HG03066 (cell line): ENCODE measurements around the gene ALOX12B.
"Not testable (repeated sequence)": the region's sequence is repeated elsewhere in the genome, so short reads cannot be mapped to it uniquely, and the experiment has no call there.

Experiments used
- ATAC-seq: cut with Tn5 transposase; IDR thresholded peaks from one replicate; pipeline ENCODE4 v1.9.1; 2021; ENCODE audit warnings: low read depth; ENCODE audit not compliant: unreplicated experiment

Gene ALOX12B

GRCh38 chr17:8091033-8091687 lies 3.6 kb upstream of the ALOX12B start:
- ATAC-seq = peak; percentile 63

DNA sequence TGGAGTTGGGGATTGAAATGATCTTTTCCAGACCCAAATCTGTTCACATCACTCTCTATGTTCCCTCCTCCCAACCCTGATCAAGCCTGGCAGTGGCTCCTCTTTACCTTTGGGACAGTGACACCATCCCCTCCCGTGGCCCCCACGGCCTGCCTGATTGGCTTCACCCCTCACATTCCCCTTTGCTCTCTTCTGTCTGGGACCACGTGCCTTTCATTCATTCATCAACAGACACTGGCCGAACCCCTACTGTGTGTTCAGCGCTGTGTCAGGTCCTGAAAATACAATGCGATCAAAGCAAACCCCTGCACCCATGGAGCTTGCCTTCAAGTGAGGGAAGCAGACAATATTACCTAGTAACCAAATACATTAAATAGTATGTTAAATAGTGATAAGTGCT lies 2.2 kb upstream of the ALOX12B start:
- ATAC-seq = no peak

GRCh38 chr17:8087952-8088230 lies 375 bp upstream of the ALOX12B start:
- ATAC-seq = no peak

GRCh38 chr17:8084250-8084649 lies 3.3 kb downstream of the ALOX12B start:
- ATAC-seq = no peak

- no peak for ATAC-seq
Observed at GRCh38 chr17:8082292-8082691, 5.2 kb downstream of the ALOX12B start.

DNA sequence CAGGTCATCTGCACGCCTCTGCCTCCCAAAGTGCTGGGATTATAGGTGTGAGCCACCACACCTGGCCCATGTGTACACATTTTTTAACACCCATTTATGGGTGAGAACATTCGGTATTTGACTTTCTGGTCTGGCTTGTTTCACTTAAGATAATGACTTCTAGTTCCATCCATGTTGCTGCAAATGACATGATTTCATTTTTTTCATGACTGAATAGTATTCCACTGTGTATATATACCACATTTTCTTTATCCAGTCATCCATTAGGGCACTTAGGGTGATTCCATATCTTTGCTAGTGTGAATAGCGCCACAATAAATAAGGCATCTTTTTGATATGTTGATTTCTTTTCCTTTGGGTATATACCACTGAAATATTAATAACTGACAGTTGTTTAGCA lies 5.6 kb downstream of the ALOX12B start:
- no peak for ATAC-seq

DNA sequence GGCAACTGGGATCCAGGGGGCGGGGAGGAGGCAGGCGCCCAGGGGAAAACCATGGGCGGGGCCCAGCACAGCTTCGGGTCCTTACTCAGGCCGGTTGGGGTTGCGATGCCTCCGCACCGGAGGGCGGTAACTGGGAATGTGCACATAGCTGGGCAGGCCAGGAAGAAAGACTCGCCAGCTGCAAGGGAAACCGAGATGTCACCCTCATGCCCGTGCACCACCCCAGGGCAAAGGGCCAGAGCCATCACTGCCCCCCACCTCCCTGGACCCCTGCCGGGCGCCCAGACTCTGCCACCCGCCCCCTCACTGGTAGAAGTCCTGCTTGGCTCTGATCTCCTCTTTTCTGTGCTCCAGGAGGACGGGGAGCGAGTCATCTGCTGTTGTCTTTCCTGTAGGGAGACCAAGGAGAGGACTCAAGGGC lies 6.7 kb downstream of the ALOX12B start:
- no peak for ATAC-seq

GRCh38 chr17:8080208-8080798 lies 7.2 kb downstream of the ALOX12B start:
- no peak for ATAC-seq

DNA sequence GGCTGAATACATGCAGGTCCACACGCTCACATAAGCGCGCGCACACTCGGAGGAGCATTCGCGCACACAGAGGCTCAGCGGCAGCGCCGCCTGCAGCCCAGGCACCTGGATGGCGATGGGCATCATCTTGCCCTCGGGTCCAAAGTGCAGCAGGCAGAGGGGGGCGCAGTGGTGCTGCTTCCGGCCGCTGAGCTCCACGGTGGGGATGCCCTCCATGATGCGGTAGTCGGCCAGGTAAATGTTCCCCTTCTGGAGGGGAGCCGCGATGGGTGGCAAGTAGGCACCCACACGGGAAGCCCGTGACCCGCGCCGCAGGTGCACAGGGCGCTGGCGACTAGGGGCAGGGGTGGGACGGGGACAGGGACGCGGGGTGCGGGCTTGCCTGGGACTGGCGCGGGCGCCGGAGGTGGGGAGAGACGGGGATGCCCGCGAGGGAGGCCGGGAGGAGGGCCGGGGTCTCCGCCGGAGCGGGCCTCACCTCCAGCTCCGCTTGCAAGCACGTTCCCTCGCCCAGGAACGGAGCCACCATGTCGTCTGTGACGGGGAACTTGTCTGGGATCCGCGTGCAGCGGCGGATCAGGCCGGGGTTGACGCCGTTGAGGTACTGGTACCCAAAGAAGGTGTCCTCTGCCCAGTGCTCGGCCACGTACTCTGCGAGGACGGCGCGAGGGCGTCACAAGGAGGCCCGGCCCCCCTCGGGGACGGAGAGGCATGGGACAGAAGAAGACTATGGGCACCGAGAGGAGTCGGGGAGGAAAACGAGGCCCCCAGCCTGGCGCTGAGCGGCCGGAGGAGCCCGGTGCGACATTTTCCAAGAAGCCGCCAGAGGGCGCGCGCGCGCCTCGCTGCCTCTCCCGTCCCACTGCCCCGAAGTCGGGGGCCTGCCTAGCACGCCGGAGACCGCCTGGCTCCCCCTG lies 8.0 kb downstream of the ALOX12B start:
- ATAC-seq = no peak

DNA sequence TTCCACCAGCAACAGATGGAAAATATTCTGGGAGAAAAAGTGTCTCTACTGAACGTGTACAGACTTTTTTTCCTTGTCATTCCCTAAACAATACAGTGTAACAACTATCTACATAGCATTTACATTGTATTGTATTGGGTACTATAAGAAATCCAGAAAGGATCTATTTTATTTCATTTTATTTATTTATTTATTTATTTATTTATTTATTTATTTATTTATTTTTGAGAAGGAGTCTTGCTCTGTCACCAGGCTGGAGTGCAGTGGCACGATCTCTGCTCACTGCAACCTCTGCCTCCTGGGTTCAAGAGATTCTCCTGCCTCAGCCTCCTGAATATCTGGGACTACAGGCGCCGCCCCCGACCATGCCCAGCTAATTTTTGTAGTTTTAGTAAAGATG lies 9.6 kb downstream of the ALOX12B start:
- ATAC-seq = not testable (repeated sequence)

DNA sequence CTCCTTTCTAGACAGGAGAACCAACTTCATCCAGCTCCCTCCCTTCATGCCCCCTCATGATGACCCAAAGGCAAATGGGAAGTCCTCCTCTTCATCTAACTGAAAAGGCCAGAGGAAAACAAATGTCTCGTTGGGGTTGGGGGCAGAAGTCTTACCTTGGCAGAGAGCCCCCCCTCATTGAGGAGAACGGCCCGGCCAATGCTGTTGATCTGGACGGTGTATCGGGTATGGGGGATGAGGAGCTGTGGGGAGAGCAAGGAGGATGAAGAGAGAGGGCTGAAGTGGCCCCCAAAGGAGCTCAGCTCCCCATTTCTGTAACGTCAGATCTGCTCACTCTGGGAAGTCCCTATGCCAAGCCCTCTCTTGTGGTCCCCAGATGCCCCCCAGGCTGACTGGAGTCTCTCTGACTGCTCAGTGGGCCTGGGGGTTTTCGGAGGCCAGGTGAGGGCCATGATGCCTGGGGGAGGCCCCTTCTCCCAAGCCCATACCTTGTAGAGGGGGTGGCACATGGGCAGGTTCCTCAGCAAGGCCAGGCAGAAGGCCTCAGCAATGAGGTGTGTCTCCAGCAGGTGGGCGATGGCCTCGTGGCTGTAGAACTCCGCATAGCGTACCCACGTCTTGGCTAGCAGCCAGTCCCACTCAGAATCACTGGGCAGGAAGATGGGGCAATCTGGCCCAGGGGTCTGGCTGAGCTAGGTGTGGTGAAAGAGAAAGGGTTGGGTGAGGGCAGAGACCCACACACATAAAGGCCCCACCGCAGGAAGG lies 10.8 kb downstream of the ALOX12B start:
- ATAC-seq = no peak

- no peak for ATAC-seq
Observed at GRCh38 chr17:8075574-8076342, 11.8 kb downstream of the ALOX12B start.

DNA sequence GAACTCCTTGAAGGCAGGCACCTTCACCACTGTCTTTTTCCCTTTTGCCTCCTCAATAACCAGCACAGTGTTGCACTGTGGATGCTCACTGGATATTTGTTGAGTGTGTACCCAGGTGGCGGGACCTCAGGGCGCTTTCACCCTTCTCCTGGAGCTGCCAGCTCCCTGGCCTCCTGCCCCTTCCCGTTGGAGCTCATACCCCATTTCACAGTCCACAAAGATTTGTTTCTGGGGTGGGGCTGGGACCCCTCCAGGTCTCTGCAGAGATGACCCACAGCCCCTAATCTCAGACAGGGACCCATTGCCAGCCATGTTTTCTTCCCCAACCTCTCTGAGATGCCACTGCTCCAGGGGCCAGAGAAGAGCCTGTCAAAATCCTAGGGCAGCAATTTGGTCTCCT lies 12.4 kb downstream of the ALOX12B start:
- no peak for ATAC-seq

DNA sequence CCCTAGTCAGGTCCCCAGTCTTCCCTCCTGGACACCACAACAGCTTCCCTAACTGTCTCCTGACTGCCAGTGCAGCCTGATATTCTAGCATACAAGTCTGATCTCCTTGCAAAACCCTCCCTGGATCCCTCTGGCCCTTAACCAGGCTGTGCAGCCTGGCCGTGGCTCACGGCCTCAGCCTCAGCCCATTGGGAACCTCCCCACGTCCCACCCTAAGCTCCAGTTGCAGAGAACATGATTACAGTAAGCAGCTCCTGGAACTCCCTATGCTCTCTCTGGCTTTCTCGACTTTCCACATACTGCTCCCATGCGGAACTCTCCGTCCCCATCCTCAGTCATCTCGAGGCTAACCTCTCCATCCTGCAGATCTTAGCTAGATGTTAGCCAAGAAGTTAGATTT lies 13.0 kb downstream of the ALOX12B start:
- no peak for ATAC-seq

GRCh38 chr17:8073627-8074484 lies 13.7 kb downstream of the ALOX12B start:
- ATAC-seq = no peak

DNA sequence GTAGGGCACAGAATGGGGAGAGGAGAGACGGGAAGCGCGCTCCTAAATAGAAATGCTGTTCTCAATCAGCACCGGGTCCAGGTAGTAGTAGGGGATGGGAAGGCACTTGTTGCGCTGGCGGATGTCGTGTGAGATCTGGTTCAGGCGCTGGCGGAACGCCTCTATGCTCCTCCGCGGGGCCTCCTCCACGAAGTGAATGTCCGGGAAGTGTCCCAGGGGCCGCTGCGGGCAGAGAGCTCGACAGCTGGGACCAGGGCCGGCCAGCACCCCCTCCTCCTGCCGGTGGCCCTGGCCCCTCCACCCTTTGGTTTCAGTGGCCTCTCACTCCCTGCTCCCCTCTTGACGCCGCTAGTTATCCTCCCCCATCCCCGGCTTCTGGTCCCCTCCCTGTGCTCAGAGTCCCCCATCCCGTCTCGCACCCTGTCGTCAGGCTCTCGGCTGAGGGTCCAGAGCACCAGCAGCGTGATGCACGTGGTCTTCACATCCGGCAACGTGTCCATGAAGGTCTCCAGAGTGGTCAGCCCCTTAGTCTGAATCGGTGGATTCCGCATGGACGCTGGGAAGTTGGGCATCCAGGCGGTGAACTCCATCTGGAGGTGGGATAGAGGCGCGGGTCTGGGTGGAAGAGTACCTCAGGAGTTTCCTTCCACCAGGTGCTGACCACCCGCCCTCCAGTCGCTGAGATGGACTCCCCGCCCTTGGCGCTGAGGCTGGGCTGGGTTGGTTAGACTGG lies 14.6 kb downstream of the ALOX12B start:
- no peak for ATAC-seq

GRCh38 chr17:8072341-8072728 lies 15.2 kb downstream of the ALOX12B start:
- ATAC-seq = no peak

DNA sequence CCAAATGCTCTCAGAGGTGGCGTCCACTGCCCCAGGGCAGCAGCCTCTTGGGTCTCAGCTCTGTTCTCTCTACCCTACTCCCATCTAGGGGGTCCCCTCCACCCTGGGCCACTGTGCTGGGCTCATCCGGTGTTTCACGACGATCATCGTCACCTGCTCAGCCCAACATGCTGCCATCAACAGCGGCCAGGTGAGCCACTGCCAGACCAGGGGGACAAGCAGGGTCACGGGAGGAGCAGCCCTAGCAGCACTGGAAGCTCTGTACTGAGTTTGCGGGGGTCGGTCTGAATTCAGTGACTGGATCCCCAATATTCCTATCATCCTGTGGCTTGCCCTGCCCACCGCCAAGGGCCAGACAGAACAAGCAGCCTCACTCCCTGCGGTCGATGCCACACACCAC lies 16.0 kb downstream of the ALOX12B start:
- ATAC-seq = no peak

- ATAC-seq = no peak
Observed at GRCh38 chr17:8069587-8069860, 18.0 kb downstream of the ALOX12B start.
